ENCODE results near the gene ZNF324.
"Not testable (repeated sequence)": the region's sequence is repeated elsewhere in the genome, so short reads cannot be mapped to it uniquely, and the experiment has no call there.

Gene ZNF324

DNA sequence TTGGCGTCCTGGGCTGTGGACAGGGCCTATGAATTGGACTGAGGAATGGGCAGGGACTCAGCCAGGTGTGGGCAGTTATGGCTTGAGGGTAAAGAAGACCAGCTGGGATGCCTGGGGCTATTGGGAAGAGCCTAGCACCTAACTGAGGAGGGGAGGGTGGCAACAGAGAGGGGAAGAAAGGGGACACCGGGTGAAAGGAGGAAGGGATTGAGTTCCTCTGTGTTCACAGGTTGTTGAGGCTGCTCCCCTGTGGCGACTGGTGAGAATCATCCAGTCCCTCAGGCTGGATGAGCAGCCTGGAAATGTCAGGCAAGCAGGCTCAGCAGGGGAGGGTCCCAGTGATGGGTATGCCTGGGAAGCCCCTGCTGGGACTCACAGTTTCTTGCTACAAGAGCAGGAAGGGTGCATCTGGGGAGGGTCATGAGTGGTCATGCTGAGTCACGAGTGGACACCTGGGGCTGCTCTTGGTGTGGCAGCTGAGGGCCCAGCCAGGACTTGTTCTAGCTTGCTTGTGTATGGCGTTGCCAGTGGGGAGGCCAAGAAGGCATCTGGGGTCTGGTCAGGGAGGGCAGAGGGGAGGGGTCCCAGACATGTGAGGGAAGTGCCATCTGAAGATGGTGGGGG lies 1.4 kb downstream of the ZNF324 start:
- TF ChIP-seq, protein P1, sequence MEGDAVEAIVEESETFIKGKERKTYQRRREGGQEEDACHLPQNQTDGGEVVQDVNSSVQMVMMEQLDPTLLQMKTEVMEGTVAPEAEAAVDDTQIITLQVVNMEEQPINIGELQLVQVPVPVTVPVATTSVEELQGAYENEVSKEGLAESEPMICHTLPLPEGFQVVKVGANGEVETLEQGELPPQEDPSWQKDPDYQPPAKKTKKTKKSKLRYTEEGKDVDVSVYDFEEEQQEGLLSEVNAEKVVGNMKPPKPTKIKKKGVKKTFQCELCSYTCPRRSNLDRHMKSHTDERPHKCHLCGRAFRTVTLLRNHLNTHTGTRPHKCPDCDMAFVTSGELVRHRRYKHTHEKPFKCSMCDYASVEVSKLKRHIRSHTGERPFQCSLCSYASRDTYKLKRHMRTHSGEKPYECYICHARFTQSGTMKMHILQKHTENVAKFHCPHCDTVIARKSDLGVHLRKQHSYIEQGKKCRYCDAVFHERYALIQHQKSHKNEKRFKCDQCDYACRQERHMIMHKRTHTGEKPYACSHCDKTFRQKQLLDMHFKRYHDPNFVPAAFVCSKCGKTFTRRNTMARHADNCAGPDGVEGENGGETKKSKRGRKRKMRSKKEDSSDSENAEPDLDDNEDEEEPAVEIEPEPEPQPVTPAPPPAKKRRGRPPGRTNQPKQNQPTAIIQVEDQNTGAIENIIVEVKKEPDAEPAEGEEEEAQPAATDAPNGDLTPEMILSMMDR (conservative IDR thresholded peaks at IDR 0.05), result no peak
- no peak for TF ChIP-seq ZFX (IDR thresholded peaks at IDR 0.05)
- no peak overlapping the region for H3K27ac ChIP-seq

DNA sequence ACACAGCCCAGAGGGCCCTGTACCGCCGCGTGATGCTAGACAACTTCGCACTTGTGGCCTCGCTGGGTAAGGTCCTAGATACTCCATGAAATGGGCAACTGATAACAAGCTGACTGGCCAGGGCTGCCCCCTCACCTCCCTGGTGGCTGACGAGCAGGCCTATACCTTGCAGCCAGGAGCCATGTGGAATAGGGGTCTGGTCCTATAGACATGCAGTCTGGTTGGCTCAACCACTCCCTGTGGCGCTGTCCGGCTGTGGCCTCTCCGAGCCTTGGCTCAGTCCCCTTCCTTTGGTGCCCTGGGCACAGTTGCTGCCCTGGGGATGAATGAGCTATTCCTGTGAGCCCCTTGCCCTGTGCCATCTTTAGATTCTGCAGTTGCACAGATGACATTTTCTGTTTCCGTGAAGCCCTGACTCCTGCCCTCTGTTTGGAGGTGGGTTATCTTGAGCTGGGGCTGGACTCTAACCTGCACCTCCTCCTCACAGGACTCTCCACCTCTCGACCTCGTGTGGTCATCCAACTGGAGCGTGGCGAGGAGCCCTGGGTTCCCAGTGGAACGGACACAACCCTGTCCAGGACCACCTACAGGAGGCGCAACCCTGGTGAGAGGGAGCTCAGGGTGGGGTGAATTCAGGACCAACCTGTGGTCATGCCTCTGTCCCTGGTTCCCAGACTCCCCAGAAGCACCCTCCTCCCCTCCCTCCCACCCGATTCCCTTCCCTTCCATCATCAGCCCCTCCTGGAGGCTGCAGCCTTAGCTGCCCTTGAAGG lies 2.5 kb downstream of the ZNF324 start:
- TF ChIP-seq, protein P1 (conservative IDR thresholded peaks at IDR 0.05), result no peak
- no peak for TF ChIP-seq ZFX (IDR thresholded peaks at IDR 0.05)
- H3K27ac ChIP-seq, result no peak overlapping the region

DNA sequence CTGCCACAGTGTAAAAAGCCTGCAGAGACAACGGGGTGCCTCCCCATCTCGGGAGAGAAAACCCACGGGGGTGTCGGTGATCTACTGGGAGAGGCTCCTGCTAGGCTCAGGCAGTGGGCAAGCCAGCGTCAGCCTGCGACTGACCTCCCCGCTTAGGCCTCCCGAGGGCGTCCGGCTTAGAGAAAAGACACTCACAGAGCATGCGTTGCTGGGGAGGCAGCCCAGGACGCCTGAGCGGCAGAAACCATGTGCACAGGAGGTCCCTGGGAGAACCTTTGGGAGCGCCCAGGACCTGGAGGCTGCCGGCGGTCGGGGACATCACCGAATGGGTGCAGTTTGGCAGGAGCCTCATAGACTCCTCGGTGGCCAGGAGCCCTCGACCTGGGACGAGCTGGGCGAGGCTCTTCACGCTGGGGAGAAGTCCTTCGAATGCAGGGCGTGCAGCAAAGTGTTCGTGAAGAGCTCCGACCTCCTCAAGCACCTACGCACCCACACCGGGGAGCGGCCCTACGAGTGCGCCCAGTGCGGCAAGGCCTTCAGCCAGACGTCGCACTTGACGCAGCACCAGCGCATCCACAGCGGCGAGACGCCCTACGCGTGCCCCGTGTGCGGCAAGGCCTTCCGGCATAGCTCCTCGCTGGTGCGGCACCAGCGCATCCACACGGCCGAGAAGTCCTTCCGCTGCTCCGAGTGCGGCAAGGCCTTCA lies 4.1 kb downstream of the ZNF324 start:
- not testable (repeated sequence) for H3K27ac ChIP-seq

DNA sequence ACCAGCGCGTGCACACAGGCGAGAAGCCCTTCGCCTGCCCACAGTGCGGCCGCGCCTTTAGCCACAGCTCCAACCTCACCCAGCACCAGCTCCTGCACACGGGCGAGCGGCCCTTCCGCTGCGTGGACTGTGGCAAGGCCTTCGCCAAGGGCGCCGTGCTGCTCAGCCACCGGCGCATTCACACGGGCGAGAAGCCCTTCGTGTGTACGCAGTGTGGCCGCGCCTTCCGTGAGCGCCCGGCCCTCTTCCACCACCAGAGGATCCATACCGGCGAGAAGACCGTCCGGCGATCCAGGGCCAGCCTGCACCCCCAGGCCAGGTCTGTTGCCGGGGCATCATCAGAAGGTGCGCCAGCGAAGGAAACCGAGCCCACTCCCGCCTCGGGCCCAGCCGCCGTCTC lies 4.9 kb downstream of the ZNF324 start:
- no peak for TF ChIP-seq ZFX (IDR thresholded peaks at IDR 0.05)
- TF ChIP-seq, protein P1 (conservative IDR thresholded peaks at IDR 0.05), result no peak
- H3K27ac ChIP-seq, result no peak overlapping the region

DNA sequence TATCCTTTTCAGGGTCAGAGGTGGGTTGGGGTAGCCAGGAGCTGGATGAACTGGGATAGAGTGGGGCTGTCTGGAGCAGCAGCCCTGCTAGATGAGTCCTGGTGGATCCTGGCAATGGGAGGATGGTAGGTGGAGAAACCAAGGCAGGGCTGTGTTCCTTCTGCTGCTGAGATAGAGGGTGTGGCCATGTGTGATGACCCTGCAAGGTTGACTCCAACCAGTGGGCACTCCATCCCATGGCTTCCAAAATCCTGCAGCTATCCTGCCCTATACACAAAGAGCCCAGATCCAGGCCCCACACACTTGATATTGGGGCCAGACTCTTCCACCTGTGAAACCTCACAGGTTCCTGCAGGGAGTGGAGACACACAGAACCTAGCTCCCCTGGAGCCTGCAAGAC lies 6.9 kb downstream of the ZNF324 start:
- TF ChIP-seq, protein P1 (conservative IDR thresholded peaks at IDR 0.05), result no peak
- no peak for TF ChIP-seq ZFX (IDR thresholded peaks at IDR 0.05)
- H3K27ac ChIP-seq, result no peak overlapping the region

DNA sequence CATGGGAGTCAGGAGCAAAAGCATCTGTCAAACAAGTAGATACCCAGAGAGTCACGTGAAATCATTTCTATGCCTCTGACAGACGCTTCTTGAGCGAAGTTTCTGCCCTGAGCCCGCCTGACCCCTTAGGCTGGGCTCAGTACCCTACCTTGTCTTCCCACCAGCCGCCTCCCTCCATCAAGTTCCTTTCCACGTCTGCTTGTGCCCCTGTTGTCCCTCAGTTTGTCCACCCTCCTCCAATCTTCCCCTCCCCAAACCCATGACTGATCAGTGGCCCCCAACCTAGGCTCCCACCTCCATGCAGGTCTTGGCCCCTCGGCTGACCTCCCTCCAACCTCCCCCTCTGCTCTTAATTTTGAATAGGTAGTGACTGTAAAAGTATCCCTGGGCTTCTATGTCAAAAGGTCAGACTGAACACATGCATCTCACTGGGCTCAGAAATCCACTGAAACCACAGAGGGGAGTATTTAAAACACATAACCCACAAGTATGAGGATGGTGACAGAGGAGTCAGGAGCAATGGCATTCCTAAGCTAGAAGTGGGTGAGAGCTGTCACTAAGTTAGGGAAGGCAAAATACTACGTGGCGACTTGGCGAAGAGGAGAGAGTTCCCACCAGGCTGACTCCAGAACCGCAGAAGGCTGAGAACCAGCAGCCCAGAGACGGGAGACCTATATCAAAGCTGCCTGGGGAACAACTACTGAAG lies 7.6 kb downstream of the ZNF324 start:
- peak overlapping the region; percentile 89 for H3K27ac ChIP-seq
- TF ChIP-seq, protein P1 (conservative IDR thresholded peaks at IDR 0.05), result no peak
- no peak for TF ChIP-seq ZFX (IDR thresholded peaks at IDR 0.05)

DNA sequence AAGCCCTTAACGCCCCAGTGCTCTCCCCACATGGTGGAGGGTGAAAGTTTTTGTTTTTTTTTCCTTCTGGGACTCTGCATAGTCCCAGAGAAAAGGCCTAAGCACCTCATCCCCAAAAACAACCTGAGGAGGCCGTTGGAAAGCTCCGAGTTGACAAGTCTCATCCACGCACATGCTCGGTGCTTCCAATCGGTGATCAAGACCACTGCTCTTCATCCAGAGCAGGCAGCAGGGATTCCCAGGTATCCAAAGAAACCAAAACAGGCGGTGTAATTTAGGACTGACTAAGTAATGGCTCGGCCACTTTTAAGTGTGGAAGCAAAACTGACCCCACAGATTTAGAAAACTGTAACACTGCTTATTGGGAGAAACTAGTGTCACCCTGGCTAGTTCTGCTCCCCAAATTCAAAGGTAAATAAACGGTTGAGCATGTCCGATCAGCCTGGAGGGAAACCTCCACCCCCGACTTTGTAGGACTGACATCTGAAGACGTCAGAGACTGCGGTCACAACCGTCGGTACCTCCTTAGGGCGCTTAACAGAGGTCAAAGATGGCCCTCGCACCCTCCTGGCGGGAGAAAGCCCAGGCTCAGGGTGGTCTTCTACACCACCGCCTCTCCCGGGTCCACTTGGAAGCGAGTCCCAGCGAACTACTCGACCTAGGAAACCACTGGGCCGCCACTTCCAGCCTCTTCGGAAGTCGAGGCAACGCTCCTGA lies 8.3 kb downstream of the ZNF324 start:
- TF ChIP-seq, protein P1 (conservative IDR thresholded peaks at IDR 0.05), result no peak
- TF ChIP-seq ZFX (IDR thresholded peaks at IDR 0.05), result no peak
- peak overlapping the region; percentile 89 for H3K27ac ChIP-seq
